NCI-H1694 (cell line): Measurements from ENCODE around the gene BRMS1.
"Not testable (repeated sequence)": the region's sequence is repeated elsewhere in the genome, so short reads cannot be mapped to it uniquely, and the experiment has no call there.

Experiments
- DNase-seq: peaks from one replicate; lab custom pipeline; 2025; lab: John Stamatoyannopoulos, UW

The BRMS1 gene

GRCh38 chr11:66322732-66323427, 22.0 kb downstream of the BRMS1 start:
- DNase-seq, result no peak

GRCh38 chr11:66321606-66322005, 23.3 kb downstream of the BRMS1 start:
- no peak for DNase-seq

DNA sequence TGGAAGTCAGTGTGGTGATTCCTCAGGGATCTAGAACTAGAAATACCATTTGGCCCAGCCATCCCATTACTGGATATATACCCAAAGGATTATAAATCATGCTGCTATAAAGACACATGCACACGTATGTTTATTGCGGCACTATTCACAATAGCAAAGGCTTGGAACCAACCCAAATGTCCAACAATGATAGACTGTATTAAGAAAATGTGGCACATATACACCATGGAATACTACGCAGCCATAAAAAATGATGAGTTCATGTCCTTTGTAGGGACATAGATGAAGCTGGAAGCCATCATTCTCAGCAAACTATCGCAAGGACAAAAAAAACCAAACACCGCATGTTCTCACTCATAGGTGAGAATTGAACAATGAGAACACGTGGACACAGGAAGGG, 24.2 kb downstream of the BRMS1 start:
- DNase-seq, result not testable (repeated sequence)

DNA sequence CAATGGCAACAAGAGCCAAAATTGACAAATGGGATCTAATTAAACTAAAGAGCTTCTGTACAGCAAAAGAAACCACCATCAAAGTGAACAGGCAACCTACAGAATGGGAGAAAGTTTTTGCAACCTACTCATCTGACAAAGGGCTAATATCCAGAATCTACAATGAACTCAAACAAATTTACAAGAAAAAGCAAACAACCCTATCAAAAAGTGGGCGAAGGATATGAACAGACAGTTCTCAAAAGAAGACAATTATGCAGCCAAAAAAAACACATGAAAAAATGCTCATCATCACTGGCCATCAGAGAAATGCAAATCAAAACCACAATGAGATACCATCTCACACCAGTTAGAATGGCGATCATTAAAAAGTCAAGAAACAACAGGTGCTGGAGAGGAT, 24.6 kb downstream of the BRMS1 start:
- DNase-seq, result not testable (repeated sequence)

GRCh38 chr11:66318600-66318970, 26.3 kb downstream of the BRMS1 start:
- DNase-seq, result no peak

DNA sequence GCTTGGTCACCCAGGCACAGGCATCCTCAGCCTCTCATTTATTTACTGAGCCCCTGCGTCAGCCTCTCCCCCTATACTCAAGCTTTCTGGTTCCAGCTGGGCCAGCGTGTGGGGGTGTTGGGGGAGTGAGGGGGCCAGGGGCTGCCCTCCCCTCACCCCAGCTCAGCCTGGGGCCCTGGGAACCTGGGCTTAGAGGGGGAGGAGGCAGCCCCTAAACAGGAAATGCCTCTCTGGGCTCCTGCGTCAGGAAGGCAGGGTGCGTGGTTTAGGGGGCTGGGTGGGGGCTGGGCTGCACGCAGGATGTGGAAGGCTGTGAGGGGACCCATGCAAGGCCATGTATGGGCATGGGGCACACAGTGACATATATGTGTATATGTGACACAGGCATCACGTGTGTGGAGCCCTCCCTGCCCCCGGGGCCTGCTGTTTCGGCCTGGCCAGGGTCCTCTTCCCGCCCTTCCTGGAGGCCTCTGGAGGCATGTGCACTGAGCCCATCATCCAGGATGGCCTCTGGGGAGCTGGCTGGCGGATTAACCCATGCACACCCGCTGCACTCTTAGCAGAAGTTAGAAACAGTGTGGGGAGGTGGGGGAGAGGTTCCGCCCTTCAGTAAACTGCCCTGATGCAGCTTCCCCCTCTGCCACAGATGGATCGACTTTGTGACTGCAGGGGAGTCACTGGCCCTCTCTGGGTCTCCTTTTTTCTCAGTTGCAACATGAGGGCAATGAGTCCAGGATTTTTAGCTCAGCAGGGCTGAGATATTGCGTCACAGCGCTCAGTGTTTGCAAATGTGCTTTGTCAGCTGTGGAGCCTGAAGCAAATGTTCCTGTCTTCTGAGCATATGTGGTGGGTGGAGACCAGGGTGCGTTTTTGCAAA, 26.9 kb downstream of the BRMS1 start:
- DNase-seq, result no peak

GRCh38 chr11:66317322-66317722, 27.6 kb downstream of the BRMS1 start:
- peak; percentile 34 for DNase-seq

GRCh38 chr11:66316849-66317251, 28.1 kb downstream of the BRMS1 start, which contains the start of gene CD248:
CD248 (minus strand) TSS chr11:66317044; CDS start chr11:66317027, 17 bp downstream.
- DNase-seq, result peak; percentile 34

GRCh38 chr11:66315921-66316811, 28.7 kb downstream of the BRMS1 start:
- DNase-seq, result no peak

- DNase-seq, result no peak
These were observed 29.4 kb downstream of the BRMS1 start for GRCh38 chr11:66315498-66315885.

DNA sequence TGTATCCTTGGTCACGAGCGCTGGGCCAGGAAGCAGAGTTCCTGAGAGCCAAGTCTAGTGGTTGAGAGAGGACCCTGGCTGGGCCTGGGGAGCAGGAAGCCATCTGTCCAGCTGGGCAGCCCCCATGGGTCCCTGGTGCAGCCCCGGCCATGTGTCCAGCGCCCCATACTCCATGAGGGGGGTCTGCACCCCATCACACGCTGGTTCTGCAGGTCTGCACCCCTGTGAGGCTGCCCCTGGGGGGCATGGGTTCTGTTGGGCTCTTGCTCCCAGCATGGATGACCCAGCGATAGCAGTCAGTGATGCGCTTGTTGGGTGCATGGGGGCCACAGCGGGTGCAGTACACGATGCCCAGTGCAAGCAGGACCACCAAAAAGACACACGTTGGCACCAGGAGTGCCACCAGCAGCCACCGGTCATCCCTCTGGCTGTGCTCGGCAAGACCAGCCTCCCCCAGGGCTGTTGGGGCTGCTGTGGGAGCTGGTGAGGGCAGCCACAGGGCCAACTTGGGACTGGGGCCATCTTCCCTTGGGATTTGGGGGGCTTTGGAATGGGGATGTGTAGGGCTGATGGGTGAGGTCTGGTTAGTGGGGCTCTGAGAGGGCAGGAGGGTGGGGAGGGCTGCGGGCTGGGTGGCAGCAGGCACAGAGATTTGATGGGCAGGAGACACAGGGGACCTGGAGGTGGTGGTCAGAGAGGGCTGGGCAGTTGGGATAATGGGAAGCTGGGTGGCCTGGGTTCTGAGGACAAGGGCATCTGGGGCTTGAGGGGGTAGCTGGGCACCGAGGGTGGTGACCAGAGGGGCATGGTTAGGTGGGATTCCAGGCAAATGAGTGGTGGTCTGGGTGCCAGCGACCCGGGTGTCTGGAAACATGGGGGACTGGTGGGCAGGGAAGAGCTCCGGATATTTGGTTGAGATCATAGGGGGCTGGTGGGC, 30.1 kb downstream of the BRMS1 start:
- no peak for DNase-seq

DNA sequence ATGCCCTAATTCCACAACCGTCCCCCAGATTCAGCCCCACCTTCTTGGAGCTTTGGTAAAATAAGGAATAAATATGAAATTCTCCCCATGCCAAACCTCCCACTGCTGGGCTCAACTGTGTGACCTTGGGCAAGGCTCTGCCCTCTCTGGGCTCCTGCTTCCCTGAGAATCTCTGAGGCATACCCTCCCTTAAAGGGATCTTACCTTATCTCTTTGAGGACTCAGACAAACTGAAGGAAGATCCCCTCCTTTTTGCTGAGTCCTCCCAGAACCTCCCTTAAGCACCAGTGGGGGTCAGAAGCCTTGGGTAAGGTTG, 30.8 kb downstream of the BRMS1 start:
- DNase-seq, result no peak

DNA sequence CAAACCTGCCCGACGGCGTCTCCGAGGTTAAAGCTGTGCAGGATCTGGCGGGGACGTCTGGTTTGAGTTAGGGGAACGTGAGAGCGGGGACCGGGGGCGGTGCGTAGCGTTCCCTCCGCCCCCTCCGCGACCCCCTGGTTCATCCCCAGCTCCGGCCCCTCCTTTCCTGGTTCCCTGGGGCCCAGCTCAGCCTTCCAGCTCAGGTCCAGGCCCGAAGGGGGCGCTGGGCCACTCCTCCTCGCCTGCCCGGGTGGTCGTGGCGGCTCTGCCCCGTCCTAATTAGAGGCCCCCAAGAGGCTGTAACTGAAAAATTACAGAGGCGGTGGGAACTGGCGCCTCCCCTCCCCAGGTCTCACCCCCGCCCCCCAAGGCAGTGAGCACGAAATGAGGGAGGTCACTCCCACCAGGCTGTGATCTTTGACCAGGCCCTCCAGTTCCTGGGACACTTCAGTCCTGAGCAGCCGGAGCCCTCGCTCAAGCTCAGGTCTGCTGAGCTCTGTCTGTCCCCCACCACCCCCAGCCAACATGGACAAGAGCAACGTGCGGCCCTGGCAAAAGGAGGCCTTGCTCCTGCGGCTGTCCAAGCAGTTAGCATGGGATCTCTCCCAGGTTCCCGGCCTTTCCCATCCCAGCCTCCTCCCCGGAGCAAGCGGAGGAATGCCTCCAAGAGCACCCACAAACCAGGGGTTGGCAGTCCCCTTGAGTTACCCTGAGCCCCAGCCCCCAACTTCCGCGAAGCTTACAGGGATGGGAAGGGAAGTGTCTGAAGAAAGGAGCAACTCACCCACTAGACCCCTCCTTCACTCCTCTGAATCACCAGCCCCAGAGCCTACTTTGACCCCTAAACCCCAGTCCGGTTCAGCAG, 31.4 kb downstream of the BRMS1 start:
- DNase-seq, result no peak

DNA sequence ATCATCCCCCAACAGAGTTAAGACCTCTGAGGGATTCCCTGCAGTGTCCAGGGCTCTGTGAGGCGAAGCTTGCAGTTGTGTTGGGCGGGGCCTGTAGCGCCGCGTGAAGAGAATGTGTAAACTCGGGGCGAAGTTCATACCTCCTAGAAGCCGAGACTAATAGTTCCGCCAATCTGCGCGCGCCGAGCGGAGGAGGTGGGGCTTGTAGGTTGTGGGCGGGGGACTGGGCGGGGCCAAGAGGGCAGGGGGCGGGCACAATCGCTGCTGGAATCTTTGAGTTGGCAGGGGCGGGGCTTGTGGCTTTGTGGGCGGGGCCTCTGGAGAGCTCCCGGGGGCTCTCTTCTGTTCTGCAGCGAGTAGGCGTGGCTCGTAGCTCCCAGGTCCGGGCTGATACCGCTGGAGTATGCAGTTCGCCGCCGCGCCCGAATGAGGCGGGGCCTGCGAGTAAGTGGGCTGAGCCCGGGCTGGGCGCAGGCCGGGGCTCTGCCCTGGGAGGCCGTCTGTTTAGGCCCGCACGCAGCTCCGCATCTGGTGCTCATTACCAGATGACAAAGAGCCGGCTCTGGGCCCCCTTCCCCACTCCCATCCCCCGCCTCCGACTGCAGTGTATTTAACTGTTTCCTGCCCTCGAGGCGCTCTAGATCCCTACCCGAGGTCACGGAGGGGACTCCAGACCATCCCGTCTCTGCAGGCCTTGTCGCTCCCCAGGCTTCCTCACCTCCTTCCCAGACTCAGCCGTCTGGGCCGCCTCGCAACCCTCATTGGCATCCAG, 32.2 kb downstream of the BRMS1 start:
- DNase-seq, result peak; percentile 95

- DNase-seq, result peak; percentile 88
These were observed 32.8 kb downstream of the BRMS1 start for GRCh38 chr11:66311965-66312548.

GRCh38 chr11:66311470-66311964, 33.4 kb downstream of the BRMS1 start:
- DNase-seq, result no peak

GRCh38 chr11:66310803-66311440, 34.0 kb downstream of the BRMS1 start:
- not testable (repeated sequence) for DNase-seq

DNA sequence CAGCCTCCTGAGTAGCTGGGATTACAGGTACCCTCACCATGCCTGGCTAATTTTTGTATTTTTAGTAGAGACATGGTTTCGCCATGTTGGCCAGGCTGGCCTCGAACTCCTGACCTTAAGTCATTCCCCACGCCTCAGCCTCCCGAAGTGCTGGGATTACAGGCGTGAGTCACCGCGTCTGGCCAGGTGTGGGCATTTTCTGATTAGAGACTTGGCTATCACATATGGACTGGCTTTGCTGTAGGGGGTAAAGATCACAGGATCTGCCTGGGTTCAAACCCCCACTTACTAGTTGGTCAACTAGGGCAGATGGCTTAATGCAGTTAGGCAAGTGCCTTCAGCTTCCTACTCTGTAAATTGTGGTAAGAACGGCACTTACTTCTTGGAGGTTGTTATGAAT, 34.6 kb downstream of the BRMS1 start:
- no peak for DNase-seq
